Subcutaneous adipose tissue (tissue), 4 donors: ENCODE measurements around the gene SCO1. TPM values are rescaled to one million over a fixed set of nuclear protein-coding genes. Genes with fewer than 3 reads are reported as not detected.

ENCODE experiments used
- CTCF ChIP-seq: fragments of 450-650 bp; IDR thresholded peaks from one replicate; pipeline ENCODE4 v1.5.1; 2016; ENCODE audit warnings: low read depth, mild to moderate bottlenecking, control low read depth, antibody characterized with exemption, moderate library complexity
- total RNA-seq, 4 donors: library from RNA; depleted of rRNA; stranded (reverse); fragments of >200 nt; gene quantifications; one replicate each; pipeline ENCODE4 v1.1.0, GENCODE V29; 2016

The SCO1 gene
- total RNA-seq, 4 donors from 2014 or later: 12.8 to 28.3 (median 21.0) TPM

- no peak for TF ChIP-seq CTCF
These were observed 34.1 kb upstream of the SCO1 start for GRCh38 chr17:10731408-10731879.

- TF ChIP-seq CTCF: no peak
These were observed 32.2 kb upstream of the SCO1 start, which contains the start of gene TMEM220 for GRCh38 chr17:10729334-10730193. TSS of gene TMEM220 (minus strand) at chr17:10730023. CDS start at chr17:10729851, 172 bp downstream.

GRCh38 chr17:10728331-10728892 lies 31.1 kb upstream of the SCO1 start:
- no peak for TF ChIP-seq CTCF

DNA sequence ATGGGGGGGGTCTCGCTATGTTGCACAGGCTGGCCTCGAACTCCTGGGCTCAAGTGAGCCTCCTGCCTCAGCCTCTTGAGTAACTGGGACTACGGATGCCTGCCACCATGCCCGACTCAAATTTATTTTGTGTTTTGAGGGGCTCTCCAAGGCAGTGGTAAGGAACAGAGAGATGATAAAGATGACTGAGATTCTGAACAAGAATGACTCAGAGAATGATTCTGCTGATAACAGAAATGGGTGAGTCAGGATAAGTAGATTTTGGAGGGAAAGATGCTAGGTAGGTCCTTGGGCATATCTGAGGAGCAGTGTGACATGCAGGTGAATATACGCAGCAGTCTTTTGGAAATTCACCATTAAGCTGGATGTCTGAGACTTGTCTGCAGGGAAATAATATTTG lies 29.9 kb upstream of the SCO1 start:
- TF ChIP-seq CTCF: no peak

DNA sequence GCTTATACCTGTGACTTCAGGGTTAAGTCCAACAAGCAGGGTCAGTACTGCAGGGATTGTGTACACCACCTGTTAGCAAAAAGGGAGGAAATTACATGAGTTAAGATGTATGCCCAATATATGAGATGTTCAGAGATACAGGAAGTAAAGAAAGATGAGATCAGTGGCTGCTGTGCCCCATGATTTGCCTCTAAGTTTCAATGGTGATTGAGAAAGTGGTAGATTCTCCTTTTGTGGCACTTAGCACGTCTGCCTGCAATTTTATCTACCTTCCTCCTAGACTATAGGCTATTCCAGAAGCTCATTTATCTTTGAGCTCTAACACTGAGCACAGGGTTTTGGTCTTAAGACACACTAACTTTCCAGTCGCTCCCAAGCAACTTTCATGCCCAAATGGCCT lies 28.9 kb upstream of the SCO1 start:
- TF ChIP-seq CTCF: no peak

DNA sequence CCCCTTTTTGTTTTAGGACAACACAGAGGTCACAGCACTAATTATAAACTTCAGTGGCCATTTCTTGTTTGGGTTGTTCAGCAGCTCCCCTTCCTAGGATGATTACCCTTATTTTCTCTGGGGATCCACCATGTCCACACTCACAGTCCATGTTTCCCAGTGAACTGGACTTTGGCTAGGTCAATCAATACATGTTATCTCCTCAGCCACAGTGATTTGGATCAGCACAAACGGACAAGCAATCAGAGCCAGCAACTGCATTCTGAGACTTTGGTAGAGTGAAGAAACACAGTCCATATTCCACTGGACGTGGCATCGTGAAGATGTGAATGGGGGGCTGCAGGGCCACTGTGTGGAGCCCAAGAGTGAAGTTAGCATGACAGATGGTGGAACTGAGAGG lies 27.9 kb upstream of the SCO1 start:
- no peak for TF ChIP-seq CTCF

GRCh38 chr17:10724546-10725195 lies 27.3 kb upstream of the SCO1 start:
- no peak for TF ChIP-seq CTCF
